Hepatocyte (in vitro differentiated cells): ENCODE measurements around the gene ADAM17.

ENCODE experiments used
- CTCF ChIP-seq: fragments of 200-600 bp; sonication (generic); IDR thresholded peaks from 2 replicates; pipeline ENCODE4 v1.5.1; 2016; ENCODE audit warnings: antibody characterized with exemption, mild to moderate bottlenecking; ENCODE audit not compliant: poor library complexity
- EZH2phosphoT487 ChIP-seq: fragments of 200-600 bp; sonication (generic); IDR thresholded peaks from one replicate; pipeline ENCODE4 v1.6.1; 2018; ENCODE audit warnings: antibody characterized with exemption, mild to moderate bottlenecking, low read depth, moderate library complexity; ENCODE audit not compliant: unreplicated experiment, severe bottlenecking

GRCh38 chr2:9525266-9525665, 30.4 kb downstream of the ADAM17 start:
- TF ChIP-seq EZH2phosphoT487 (no peak), CTCF (no peak)
